Measurements from ENCODE around the gene CERKL. TPM values are rescaled to one million over a fixed set of nuclear protein-coding genes. Genes with fewer than 3 reads are reported as not detected.

CERKL gene
- total RNA-seq, 1 donor from 2014 or later = 2.6 TPM

GRCh38 chr2:181682795-181683517 lies 26.1 kb upstream of the CERKL start:
- H3K27me3 Mint-ChIP-seq = peaks cover 97% of the 10 kb centered on the region
- no peak overlapping the region for H3K27ac Mint-ChIP-seq
- DNase-seq (ENCODE audit: low spot score, unreplicated experiment) = no peak
- TF ChIP-seq CTCF (IDR thresholded peaks at IDR 0.05; ENCODE audit: unreplicated experiment) = no peak
- H3K4me1 Mint-ChIP-seq (ENCODE audit: low read depth) = peaks cover 3% of the 10 kb centered on the region
- peak overlapping the region; percentile 64 for H3K4me3 Mint-ChIP-seq (ENCODE audit: low read depth)
- H3K36me3 Mint-ChIP-seq (ENCODE audit: insufficient read depth) = peaks cover 1% of the 10 kb centered on the region
- H3K9me3 Mint-ChIP-seq (ENCODE audit: low read depth) = no peaks in the 10 kb centered on the region

GRCh38 chr2:181682026-181682789 lies 25.3 kb upstream of the CERKL start:
- Mint-ChIP-seq H3K4me1 (ENCODE audit: low read depth) (peaks cover 3% of the 10 kb centered on the region), H3K27me3 (peaks cover 94% of the 10 kb centered on the region), H3K9me3 (ENCODE audit: low read depth) (no peaks in the 10 kb centered on the region), H3K4me3 (ENCODE audit: low read depth) (peak overlapping the region; percentile 64), H3K27ac (no peak overlapping the region), H3K36me3 (ENCODE audit: insufficient read depth) (peaks cover 1% of the 10 kb centered on the region)
- no peak for DNase-seq (ENCODE audit: low spot score, unreplicated experiment)
- no peak for TF ChIP-seq CTCF (IDR thresholded peaks at IDR 0.05; ENCODE audit: unreplicated experiment)

- TF ChIP-seq CTCF (IDR thresholded peaks at IDR 0.05; ENCODE audit: unreplicated experiment) = no peak
- Mint-ChIP-seq H3K36me3 (ENCODE audit: insufficient read depth) (peaks cover 1% of the 10 kb centered on the region), H3K27ac (no peak overlapping the region), H3K4me3 (ENCODE audit: low read depth) (peak overlapping the region; percentile 43), H3K9me3 (ENCODE audit: low read depth) (no peaks in the 10 kb centered on the region), H3K27me3 (peaks cover 92% of the 10 kb centered on the region), H3K4me1 (ENCODE audit: low read depth) (peaks cover 3% of the 10 kb centered on the region)
- DNase-seq (ENCODE audit: low spot score, unreplicated experiment) = no peak
Measured at GRCh38 chr2:181680937-181681811, 24.3 kb upstream of the CERKL start.

- no peak for TF ChIP-seq CTCF (IDR thresholded peaks at IDR 0.05; ENCODE audit: unreplicated experiment)
- Mint-ChIP-seq H3K4me1 (ENCODE audit: low read depth) (peaks cover 3% of the 10 kb centered on the region), H3K27ac (no peak within 1 kb of the TSS), H3K27me3 (peaks cover 89% of the 10 kb centered on the region), H3K36me3 (ENCODE audit: insufficient read depth) (peaks cover 1% of the 10 kb centered on the region), H3K4me3 (ENCODE audit: low read depth) (peak within 1 kb of the TSS; percentile 69), H3K9me3 (ENCODE audit: low read depth) (no peaks in the 10 kb centered on the region)
- no peak for DNase-seq (ENCODE audit: low spot score, unreplicated experiment)
Measured at GRCh38 chr2:181680055-181680936, 23.4 kb upstream of the CERKL start, which contains the start of gene NEUROD1. NEUROD1 (minus strand) TSS chr2:181680517; CDS start chr2:181678860, 1,657 bp downstream.

Measured in progenitor cell of endocrine pancreas (in vitro differentiated cells).